ENCODE data around the gene WWTR1.

DNA sequence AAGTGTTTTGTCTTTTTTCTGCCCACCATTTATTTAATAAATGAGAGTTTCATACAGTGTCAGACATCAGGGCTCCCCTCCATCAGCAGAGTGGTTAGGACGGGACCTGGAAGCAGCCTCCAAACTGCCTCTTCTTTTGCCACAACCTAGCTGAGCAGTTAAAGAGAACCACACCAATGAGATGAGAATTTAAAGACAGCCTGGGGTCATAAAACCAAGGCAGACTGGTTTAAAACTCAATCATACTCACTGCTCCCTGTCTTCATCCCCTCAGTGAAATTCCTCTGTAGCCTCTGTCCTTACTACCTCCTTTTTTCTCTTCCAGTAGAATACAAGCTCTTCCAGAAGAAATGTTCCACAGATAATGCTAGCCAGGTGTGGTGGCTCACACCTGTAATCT, 78.7 kb downstream of the WWTR1 start:
- TF ChIP-seq, protein P1, sequence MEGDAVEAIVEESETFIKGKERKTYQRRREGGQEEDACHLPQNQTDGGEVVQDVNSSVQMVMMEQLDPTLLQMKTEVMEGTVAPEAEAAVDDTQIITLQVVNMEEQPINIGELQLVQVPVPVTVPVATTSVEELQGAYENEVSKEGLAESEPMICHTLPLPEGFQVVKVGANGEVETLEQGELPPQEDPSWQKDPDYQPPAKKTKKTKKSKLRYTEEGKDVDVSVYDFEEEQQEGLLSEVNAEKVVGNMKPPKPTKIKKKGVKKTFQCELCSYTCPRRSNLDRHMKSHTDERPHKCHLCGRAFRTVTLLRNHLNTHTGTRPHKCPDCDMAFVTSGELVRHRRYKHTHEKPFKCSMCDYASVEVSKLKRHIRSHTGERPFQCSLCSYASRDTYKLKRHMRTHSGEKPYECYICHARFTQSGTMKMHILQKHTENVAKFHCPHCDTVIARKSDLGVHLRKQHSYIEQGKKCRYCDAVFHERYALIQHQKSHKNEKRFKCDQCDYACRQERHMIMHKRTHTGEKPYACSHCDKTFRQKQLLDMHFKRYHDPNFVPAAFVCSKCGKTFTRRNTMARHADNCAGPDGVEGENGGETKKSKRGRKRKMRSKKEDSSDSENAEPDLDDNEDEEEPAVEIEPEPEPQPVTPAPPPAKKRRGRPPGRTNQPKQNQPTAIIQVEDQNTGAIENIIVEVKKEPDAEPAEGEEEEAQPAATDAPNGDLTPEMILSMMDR (conservative IDR thresholded peaks at IDR 0.05; ENCODE audit: low read depth, low read length) = no peak
- TF ChIP-seq EZH2phosphoT487 (IDR thresholded peaks at IDR 0.05; ENCODE audit: borderline replicate concordance, low read length) = no peak

All from PC-3 (cell line).